GM21367 (cell line): ENCODE results near the gene RBM47.

Experiments
- ATAC-seq: cut with Tn5 transposase; IDR thresholded peaks from one replicate; pipeline ENCODE4 v1.9.1; 2021; ENCODE audit not compliant: unreplicated experiment

RBM47 gene

DNA sequence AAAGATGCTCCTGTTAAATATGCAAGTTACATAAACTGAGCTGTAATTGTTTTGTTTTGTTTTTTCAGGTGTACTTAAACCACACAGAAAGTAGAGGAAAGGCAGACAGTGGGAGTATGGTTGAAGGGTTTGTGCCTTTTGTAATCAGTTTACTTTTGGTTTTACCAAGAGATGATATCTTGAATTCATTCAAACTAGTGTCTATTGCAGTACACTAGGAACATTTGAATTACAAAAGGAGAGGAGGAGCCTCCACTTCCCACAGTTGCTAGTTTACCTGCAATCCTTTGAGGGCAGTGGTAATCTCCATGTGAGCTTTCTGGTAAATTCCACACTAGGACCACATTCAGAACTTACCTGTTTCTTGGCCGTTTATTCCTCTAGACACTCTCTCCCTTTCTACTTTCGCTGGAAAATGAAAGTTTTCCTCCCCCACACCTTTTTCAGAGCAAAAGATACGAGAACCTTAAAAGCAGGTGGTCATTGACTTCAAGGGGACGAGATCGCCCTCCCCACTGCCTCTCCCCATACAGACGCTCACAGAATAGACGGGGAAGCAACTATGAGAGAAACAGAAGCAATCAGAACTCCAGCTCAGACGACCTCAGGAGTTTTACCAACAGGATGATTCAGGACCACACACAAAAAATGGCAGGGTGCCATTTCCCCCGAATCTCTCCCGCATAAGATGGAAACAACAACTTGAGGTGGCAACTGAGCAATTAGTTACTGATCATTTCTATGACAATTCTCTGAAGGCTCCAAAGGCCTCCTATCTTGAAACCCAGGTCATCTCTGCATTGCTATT lies 3.3 kb downstream of the RBM47 start:
- no peak for ATAC-seq

DNA sequence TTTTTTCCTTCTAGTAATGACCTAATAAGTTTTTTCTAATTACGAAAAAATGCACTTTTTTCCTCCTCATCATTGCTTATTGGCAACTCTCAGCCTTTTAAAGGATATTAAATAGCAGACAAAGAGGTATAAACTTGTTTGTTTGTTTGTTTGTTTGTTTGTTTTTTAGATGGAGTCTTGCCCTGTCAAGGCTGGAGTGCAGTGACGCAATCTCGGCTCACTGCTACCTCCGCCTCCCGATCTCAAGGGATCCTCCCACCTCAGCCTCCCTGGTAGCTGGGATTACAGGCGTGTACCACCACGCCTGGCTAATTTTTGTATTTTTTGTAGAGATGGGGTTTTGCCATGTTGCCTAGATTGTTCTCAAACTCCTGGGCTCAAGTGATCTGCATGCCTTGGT lies 6.0 kb downstream of the RBM47 start:
- no peak for ATAC-seq

- no peak for ATAC-seq
Observed at GRCh38 chr4:40622913-40623312, 6.8 kb downstream of the RBM47 start.

GRCh38 chr4:40621592-40622512 lies 7.8 kb downstream of the RBM47 start:
- ATAC-seq, result peak; percentile 66

DNA sequence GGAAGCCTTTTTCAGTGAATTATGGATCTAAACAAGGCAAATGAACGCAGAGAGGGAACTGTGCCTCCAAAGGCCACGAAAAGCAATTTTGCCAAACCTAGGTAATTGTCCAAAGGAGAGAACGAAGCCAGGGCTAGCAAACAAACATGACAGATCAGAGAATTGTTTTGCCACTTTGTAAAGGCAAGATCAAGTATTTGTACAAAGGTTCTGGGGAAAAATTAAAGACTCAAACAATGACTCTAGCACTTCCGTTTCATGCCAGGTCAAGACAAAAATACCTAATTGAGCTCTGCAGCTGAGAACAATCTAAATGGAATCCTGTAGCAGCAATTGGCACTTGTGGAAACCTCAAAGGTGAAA lies 8.5 kb downstream of the RBM47 start:
- peak; percentile 25 for ATAC-seq

DNA sequence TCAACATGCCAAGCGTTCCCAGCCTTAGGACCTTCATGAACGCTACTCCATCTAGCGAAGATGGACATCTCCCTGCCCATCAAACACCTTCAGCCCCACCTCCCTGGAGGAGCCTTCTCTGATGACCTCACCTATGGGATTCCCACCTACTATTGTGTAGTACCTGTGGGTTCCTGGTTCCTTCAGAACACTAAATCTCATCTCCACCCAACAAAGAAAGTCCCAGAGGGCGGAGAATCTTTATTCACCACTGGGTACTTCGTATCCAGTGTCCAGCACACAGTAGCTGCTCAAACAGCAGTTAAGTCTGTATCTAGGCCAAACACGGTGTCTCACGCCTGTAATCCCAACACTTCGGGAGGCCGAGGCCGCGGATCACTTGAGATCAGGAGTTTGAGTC lies 10.1 kb downstream of the RBM47 start:
- ATAC-seq, result no peak

- ATAC-seq, result no peak
Observed at GRCh38 chr4:40617872-40618271, 11.8 kb downstream of the RBM47 start.

DNA sequence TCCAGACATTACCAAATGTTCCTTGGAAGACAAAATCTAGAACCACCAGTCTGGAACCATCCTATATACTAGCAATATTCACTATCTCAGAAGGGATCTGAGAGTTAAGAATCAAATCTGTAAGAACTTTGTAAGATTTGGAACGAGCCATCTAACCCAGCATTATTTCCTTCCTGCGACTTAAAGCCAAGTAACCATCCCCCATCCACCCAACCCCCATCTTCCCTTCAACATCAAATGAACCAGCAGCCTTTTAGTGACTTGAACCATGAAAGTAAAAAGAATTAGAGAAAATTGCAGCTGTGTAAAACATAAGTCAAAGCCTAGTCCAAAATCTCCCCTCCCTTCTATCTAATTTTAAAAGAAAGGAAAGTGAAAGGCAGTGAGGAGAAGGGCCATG lies 15.6 kb downstream of the RBM47 start:
- ATAC-seq, result no peak

- ATAC-seq, result no peak
Observed at GRCh38 chr4:40613456-40613855, 16.2 kb downstream of the RBM47 start.

DNA sequence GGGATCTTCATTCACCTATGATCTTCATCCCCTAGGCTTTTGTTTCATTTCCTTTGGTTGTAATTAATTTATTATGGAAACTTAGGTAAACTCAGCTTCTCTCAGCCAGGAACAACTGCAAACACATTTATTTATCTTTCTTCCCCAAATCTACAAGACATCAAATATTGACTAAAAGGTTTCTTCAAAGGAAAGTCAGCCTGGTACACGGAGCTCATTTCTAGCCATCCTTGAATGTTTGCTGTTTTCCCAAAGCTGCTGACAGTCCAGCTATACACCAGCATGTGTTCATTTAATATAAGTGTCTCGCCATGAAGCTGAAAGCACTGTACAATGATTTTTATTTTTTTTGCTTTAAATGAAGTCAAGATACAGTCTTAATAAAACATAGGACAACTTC lies 16.8 kb downstream of the RBM47 start:
- no peak for ATAC-seq

GRCh38 chr4:40612283-40612682 lies 17.4 kb downstream of the RBM47 start:
- ATAC-seq, result no peak

- no peak for ATAC-seq
Observed at GRCh38 chr4:40608628-40609027, 21.0 kb downstream of the RBM47 start.

- no peak for ATAC-seq
Observed at GRCh38 chr4:40607221-40607620, 22.4 kb downstream of the RBM47 start.

- no peak for ATAC-seq
Observed at GRCh38 chr4:40606239-40606767, 23.4 kb downstream of the RBM47 start.

GRCh38 chr4:40603281-40603680 lies 26.4 kb downstream of the RBM47 start:
- ATAC-seq, result no peak

GRCh38 chr4:40601641-40602040 lies 28.0 kb downstream of the RBM47 start:
- no peak for ATAC-seq

DNA sequence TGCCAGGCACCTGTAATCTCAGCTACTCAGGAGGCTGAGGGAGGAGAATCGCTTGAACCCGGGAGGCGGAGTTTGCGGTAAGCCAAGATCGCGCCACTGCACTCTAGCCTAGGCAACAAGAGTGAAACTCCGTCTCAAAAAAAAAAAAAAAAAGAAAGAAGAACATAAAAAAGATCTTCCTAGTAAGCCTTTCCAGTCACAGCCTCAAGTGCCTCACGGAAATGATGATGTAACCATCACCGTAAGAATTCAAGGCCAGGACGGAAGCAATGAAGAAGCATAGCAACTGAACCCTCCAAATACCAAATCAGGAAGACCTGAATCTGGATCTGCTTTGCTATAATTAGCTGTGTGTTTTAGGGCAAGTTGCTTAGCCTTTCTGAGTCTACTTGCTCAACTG lies 28.8 kb downstream of the RBM47 start:
- ATAC-seq, result no peak

DNA sequence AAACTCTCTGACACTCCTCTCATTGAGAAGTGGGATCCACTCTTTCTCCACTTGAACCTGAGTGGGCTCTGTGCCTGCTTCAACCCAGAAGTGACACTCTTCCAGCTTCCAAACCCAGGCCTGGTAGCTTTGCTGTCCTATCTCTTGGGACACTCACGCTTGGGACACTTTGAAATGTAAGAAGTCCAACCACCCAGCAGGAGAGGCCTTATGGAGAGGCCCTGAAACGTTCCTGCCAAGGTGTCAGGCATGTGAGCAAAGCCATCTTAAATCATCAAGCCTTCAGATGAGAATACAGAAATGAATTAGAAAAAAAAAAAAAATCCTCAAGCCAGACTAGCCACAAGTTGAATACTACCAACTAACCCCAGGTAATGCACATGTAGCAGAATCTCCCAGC lies 30.2 kb downstream of the RBM47 start:
- ATAC-seq, result no peak

DNA sequence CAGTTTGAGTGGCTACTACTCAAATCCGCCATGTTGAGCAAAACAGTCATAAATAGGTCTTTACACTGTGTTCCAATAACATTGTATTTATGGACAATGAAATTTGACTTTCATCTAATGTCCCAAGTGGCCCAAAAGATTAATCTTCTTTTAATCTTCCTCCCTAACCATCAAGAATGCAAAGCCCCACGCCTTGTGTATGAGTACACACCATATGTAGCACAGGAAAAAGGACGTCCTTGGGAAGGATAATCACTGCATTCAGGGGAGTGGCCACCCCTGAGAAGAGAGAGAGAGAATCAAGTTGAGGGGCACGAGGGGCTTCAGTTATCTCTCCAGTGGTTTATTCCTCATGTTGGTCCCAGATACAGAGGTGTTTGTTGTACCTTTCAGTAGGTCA lies 33.1 kb downstream of the RBM47 start:
- no peak for ATAC-seq

DNA sequence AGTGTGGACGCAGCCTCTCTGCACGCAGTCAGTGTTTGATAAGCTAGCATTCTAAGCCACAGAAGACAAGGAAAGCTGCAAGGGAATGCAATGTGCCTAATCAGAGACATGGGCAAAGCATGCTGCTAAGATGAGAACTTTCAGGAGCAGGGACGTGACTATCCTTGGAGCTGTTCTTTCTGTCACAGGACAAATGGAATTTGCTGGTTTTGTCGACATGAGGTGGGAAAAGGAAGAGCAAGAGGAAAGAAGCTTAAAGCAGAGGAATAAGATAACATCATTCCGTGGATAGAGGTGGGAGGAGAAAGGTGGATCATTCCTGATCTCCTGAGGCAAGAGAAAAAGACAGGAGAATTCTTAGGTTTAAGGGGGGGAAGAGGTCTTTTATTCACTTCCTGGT lies 33.7 kb downstream of the RBM47 start:
- ATAC-seq, result no peak

DNA sequence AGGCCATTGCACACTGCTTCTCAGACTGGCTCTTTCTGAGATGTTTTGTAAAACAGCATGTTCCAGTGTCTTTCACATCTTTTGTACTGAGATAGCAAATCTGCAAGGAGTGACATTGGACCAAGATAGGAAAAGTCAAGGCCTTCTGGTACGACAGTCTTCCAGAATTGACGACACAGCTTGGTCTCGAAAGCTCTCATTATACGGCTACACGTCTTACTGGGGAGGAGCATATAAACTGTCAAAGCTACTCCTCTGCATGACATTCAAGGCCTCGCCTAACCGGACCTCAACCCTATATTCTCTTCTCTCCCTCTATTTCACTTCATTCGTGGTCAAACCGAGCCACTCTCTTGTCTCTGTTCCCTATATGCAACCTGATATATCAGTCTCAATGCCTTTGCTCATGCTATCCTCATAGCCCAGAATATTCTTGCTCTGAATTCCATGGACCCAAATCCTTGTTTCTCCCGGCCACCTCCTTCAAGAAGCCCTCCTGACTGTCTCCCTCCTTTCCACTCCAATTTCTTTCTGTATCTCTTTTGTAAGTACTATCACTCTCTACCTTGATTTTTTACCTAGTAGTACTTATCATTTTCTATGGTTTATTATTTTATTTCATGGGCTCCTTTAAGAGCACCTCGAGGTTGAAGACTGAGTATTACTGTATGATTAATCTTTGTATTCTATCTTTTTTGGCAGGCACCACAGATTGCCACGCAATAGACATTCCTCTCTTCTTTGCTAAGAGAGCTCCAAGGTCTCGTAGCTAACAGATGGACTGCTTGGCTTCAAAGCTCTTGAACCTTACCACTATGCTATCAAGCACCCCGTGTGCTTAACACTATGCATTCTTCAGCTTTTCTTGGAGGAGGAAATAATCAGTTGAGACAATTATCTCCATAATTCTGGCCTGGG lies 35.1 kb downstream of the RBM47 start:
- ATAC-seq, result no peak
